Osteoblast (primary cell): Measurements from ENCODE around the gene TCF7L1. TPM values are rescaled to one million over a fixed set of nuclear protein-coding genes. Genes with fewer than 3 reads are reported as not detected.
"Not testable (repeated sequence)": the region's sequence is repeated elsewhere in the genome, so short reads cannot be mapped to it uniquely, and the experiment has no call there.

ENCODE experiments used
- DNase-seq: peaks from one replicate; pipeline ENCODE4 v3.0.0; 2011; ENCODE audit warnings: low spot score, mixed read lengths; ENCODE audit not compliant: insufficient read length; ENCODE audit errors: missing footprints
- H2AFZ ChIP-seq: 2 replicates; pipeline ENCODE4 v1.6.0; 2011; ENCODE audit warnings: mild to moderate bottlenecking, low read length
- H3K27ac ChIP-seq: 2 replicates; pipeline ENCODE4 v1.5.1; 2011; ENCODE audit warnings: mild to moderate bottlenecking, low read depth, low read length, moderate library complexity
- H3K27me3 ChIP-seq: 2 replicates; pipeline ENCODE4 v1.6.0; 2012; ENCODE audit warnings: mild to moderate bottlenecking, control low read depth, inconsistent platforms, low read length, moderate library complexity; ENCODE audit not compliant: insufficient read depth
- H3K36me3 ChIP-seq: 2 replicates; pipeline ENCODE4 v1.5.1; 2011; ENCODE audit warnings: mild to moderate bottlenecking, low read length, control low read depth, moderate library complexity; ENCODE audit not compliant: insufficient read depth
- H3K4me1 ChIP-seq: 2 replicates; pipeline ENCODE4 v1.5.1; 2011; ENCODE audit warnings: mild to moderate bottlenecking, low read length, control low read depth, moderate library complexity; ENCODE audit not compliant: insufficient read depth
- H3K4me2 ChIP-seq: 2 replicates; pipeline ENCODE4 v1.6.0; 2011; ENCODE audit warnings: mild to moderate bottlenecking, low read length; ENCODE audit not compliant: insufficient read depth
- H3K4me3 ChIP-seq: fragments of 200-600 bp; sonication (generic); 3 replicates; pipeline ENCODE4 v1.5.1; 2012; ENCODE audit warnings: mild to moderate bottlenecking, low read length, inconsistent platforms; ENCODE audit not compliant: insufficient read depth
- H3K79me2 ChIP-seq: 2 replicates; pipeline ENCODE4 v1.6.0; 2012; ENCODE audit warnings: mild to moderate bottlenecking, low read length, control low read depth, inconsistent platforms; ENCODE audit not compliant: insufficient read depth
- H3K9me3 ChIP-seq: 2 replicates; pipeline ENCODE4 v1.5.1; 2011; ENCODE audit warnings: low read depth, low read length, control low read depth
- H4K20me1 ChIP-seq: 2 replicates; pipeline ENCODE4 v1.6.0; 2012; ENCODE audit warnings: mild to moderate bottlenecking, low read length, control low read depth; ENCODE audit not compliant: insufficient read depth
- CTCF ChIP-seq: IDR thresholded peaks from 2 replicates; pipeline ENCODE4 v1.5.1; 2011; ENCODE audit warnings: mild to moderate bottlenecking, low read depth, low read length, moderate library complexity; ENCODE audit errors: extremely low read depth
- total RNA-seq: library from RNA; depleted of rRNA; stranded (reverse); fragments of >200 nt; gene quantifications from 2 replicates; pipeline ENCODE4 v1.2.3, GENCODE V29; 2012

TCF7L1 gene
- total RNA-seq, 1 donor, result 2.5 TPM

GRCh38 chr2:85327822-85328617 is 194.8 kb downstream of the TCF7L1 start, which contains the start of gene TGOLN2:
TGOLN2 (minus strand) TSS chr2:85327989; CDS start chr2:85327962, 27 bp downstream.
- peak within 1 kb of the TSS; percentile 98 for H3K27ac ChIP-seq
- TF ChIP-seq CTCF, result no peak
- peak within 1 kb of the TSS; percentile 99 for H2AFZ ChIP-seq
- peak within 1 kb of the TSS; percentile 98 for H3K4me2 ChIP-seq
- H3K79me2 ChIP-seq, result peaks cover 45% of the 10 kb centered on the region
- H3K36me3 ChIP-seq, result peaks cover 24% of the 10 kb centered on the region
- H3K9me3 ChIP-seq, result no peaks in the 10 kb centered on the region
- peaks cover 37% of the 10 kb centered on the region for H4K20me1 ChIP-seq
- DNase-seq, result peak; percentile 99
- H3K27me3 ChIP-seq, result no peaks in the 10 kb centered on the region
- peak within 1 kb of the TSS; percentile 90 for H3K4me3 ChIP-seq
- peaks cover 28% of the 10 kb centered on the region for H3K4me1 ChIP-seq

- Histone ChIP-seq H4K20me1 (peaks cover 32% of the 10 kb centered on the region), H3K4me3 (no peak overlapping the region), H3K36me3 (peaks cover 14% of the 10 kb centered on the region), H3K4me2 (no peak overlapping the region), H3K79me2 (peaks cover 34% of the 10 kb centered on the region), H3K4me1 (peaks cover 28% of the 10 kb centered on the region), H2AFZ (no peak overlapping the region), H3K27ac (no peak overlapping the region), H3K9me3 (no peaks in the 10 kb centered on the region), H3K27me3 (no peaks in the 10 kb centered on the region)
- no peak for TF ChIP-seq CTCF
- no peak for DNase-seq
These were observed 196.0 kb downstream of the TCF7L1 start for GRCh38 chr2:85329181-85329651.

GRCh38 chr2:85329701-85330100 is 196.5 kb downstream of the TCF7L1 start:
- not testable (repeated sequence) for DNase-seq, H3K27ac ChIP-seq, H3K9me3 ChIP-seq, H3K27me3 ChIP-seq, H3K4me2 ChIP-seq, H2AFZ ChIP-seq, H3K36me3 ChIP-seq, H3K4me3 ChIP-seq
- H3K4me1 ChIP-seq, result peaks cover 25% of the 10 kb centered on the region
- peaks cover 29% of the 10 kb centered on the region for H3K79me2 ChIP-seq
- H4K20me1 ChIP-seq, result peaks cover 27% of the 10 kb centered on the region

GRCh38 chr2:85330839-85331636 is 197.8 kb downstream of the TCF7L1 start:
- Histone ChIP-seq H3K4me1 (peaks cover 14% of the 10 kb centered on the region), H3K4me3 (no peak overlapping the region), H3K4me2 (no peak overlapping the region), H3K36me3 (peaks cover under 1% of the 10 kb centered on the region), H3K79me2 (peaks cover 15% of the 10 kb centered on the region), H4K20me1 (peaks cover 14% of the 10 kb centered on the region), H3K27me3 (no peaks in the 10 kb centered on the region), H3K9me3 (no peaks in the 10 kb centered on the region), H3K27ac (no peak overlapping the region), H2AFZ (no peak overlapping the region)
- DNase-seq, result no peak
- TF ChIP-seq CTCF, result no peak

GRCh38 chr2:85333877-85334276 is 200.7 kb downstream of the TCF7L1 start:
- not testable (repeated sequence) for H2AFZ ChIP-seq, H3K4me3 ChIP-seq, H3K9me3 ChIP-seq, H3K36me3 ChIP-seq, H3K4me2 ChIP-seq, DNase-seq, H4K20me1 ChIP-seq, H3K27ac ChIP-seq, H3K27me3 ChIP-seq, H3K79me2 ChIP-seq, H3K4me1 ChIP-seq
